GM23338 (cell line): ENCODE data around the gene PARVB. TPM values are rescaled to one million over a fixed set of nuclear protein-coding genes. Genes with fewer than 3 reads are reported as not detected.

ENCODE experiments used
- ATAC-seq: fragments of 200-7000 bp; cut with Tn5 transposase; 3 replicates; pipeline ENCODE4 v1.9.1; 2020
- DNase-seq: peaks from one replicate; pipeline ENCODE4 v3.0.0-alpha.2; 2015; ENCODE audit warnings: low spot score
- H2AFZ ChIP-seq: fragments of 200-600 bp; sonication (generic); 2 replicates; pipeline ENCODE4 v1.8.0; 2016; ENCODE audit warnings: antibody characterized with exemption, mild to moderate bottlenecking, moderate library complexity
- H3F3A ChIP-seq: fragments of 200-600 bp; sonication (generic); replicated peaks from 2 replicates; pipeline ENCODE4 v1.8.0; 2017; ENCODE audit warnings: antibody characterized with exemption, mixed run types, low read depth
- H3K27ac ChIP-seq: fragments of 200-600 bp; sonication (generic); 2 replicates; pipeline ENCODE4 v1.6.1; 2016; ENCODE audit warnings: low read depth
- H3K27me3 ChIP-seq: fragments of 200-600 bp; sonication (generic); 2 replicates; pipeline ENCODE4 v1.8.0; 2016; ENCODE audit warnings: mild to moderate bottlenecking, mixed run types, moderate library complexity; ENCODE audit not compliant: insufficient read depth
- H3K36me3 ChIP-seq: fragments of 200-600 bp; sonication (generic); 2 replicates; pipeline ENCODE4 v1.8.0; 2016; ENCODE audit warnings: mild to moderate bottlenecking; ENCODE audit not compliant: insufficient read depth
- H3K4me1 ChIP-seq: fragments of 200-600 bp; sonication (generic); 2 replicates; pipeline ENCODE4 v1.8.0; 2016; ENCODE audit warnings: mild to moderate bottlenecking, moderate library complexity; ENCODE audit not compliant: insufficient read depth
- H3K4me2 ChIP-seq: fragments of 200-600 bp; sonication (generic); 2 replicates; pipeline ENCODE4 v1.7.1; 2017; ENCODE audit warnings: mixed run types
- H3K4me3 ChIP-seq: fragments of 200-600 bp; sonication (generic); 2 replicates; pipeline ENCODE4 v1.6.1; 2016; ENCODE audit warnings: mixed run types
- H3K79me2 ChIP-seq: fragments of 200-600 bp; sonication (generic); replicated peaks from 2 replicates; pipeline ENCODE4 v1.8.0; 2017; ENCODE audit warnings: mild to moderate bottlenecking; ENCODE audit not compliant: insufficient read depth
- H3K9me2 ChIP-seq: fragments of 200-600 bp; sonication (generic); 2 replicates; pipeline ENCODE4 v1.8.0; 2017; ENCODE audit not compliant: insufficient read depth
- H4K20me1 ChIP-seq: fragments of 200-600 bp; sonication (generic); replicated peaks from 2 replicates; pipeline ENCODE4 v1.8.0; 2017; ENCODE audit warnings: mild to moderate bottlenecking; ENCODE audit not compliant: insufficient read depth
- H3K27ac Mint-ChIP-seq: 2 replicates; pipeline ENCODE4 v1.8.0; 2020; ENCODE audit warnings: inconsistent platforms, mild to moderate bottlenecking, moderate library complexity, mixed read lengths
- H3K27me3 Mint-ChIP-seq: 3 replicates; pipeline ENCODE4 v1.8.0; 2022; ENCODE audit warnings: low read depth, mild to moderate bottlenecking, moderate library complexity, mixed read lengths, inconsistent platforms; ENCODE audit not compliant: insufficient read depth, poor library complexity
- H3K36me3 Mint-ChIP-seq: 3 replicates; pipeline ENCODE4 v1.8.0; 2021; ENCODE audit warnings: low read depth, mild to moderate bottlenecking, inconsistent platforms, moderate library complexity, mixed read lengths
- H3K4me1 Mint-ChIP-seq: 3 replicates; pipeline ENCODE4 v1.8.0; 2020; ENCODE audit warnings: mild to moderate bottlenecking, inconsistent platforms, mixed read lengths
- H3K4me3 Mint-ChIP-seq: 3 replicates; pipeline ENCODE4 v1.8.0; 2021; ENCODE audit warnings: moderate library complexity, mild to moderate bottlenecking, inconsistent platforms, mixed read lengths
- H3K9me3 Mint-ChIP-seq: 3 replicates; pipeline ENCODE4 v1.8.0; 2020; ENCODE audit warnings: moderate library complexity, mild to moderate bottlenecking, inconsistent platforms, mixed read lengths
- CREB1 ChIP-seq: fragments of 250-450 bp; sonication (Bioruptor Pico); IDR thresholded peaks from 2 replicates; pipeline ENCODE4 v1.5.0; 2020; ENCODE audit warnings: low read depth, mild to moderate bottlenecking, moderate library complexity
- EZH2 ChIP-seq: fragments of 200-600 bp; sonication (generic); IDR thresholded peaks from one replicate; pipeline ENCODE4 v1.8.0; 2017; ENCODE audit warnings: antibody characterized with exemption, mild to moderate bottlenecking, low read depth; ENCODE audit not compliant: unreplicated experiment
- JUNB ChIP-seq: IDR thresholded peaks from one replicate; pipeline ENCODE4 v1.6.1; 2016; ENCODE audit warnings: antibody characterized with exemption; ENCODE audit not compliant: unreplicated experiment
- POLR2AphosphoS5 ChIP-seq: IDR thresholded peaks from 2 replicates; pipeline ENCODE4 v1.6.1; 2016; ENCODE audit warnings: antibody characterized with exemption, low read depth
- ZNF331 ChIP-seq: fragments of 250-450 bp; sonication (Bioruptor Pico); IDR thresholded peaks from 2 replicates; pipeline ENCODE4 v1.5.0; 2020; ENCODE audit warnings: low read depth, mild to moderate bottlenecking, moderate library complexity
- polyA plus RNA-seq: library from polyadenylated mRNA; unstranded; fragments of >200 nt; fragmentation: Nextera tagmentation; extraction: Ambion mirVana; gene quantifications from 2 replicates; pipeline ENCODE4 v1.2.1, GENCODE V29; 2016
- total RNA-seq: library from RNA; depleted of rRNA; stranded (reverse); fragments of >200 nt; shearing (Covaris generic); gene quantifications from 2 replicates; pipeline ENCODE4 v1.2.3, GENCODE V29; 2014
- TF ChIP-seq, protein P1 (sequence below): fragments of 250-450 bp; sonication (Bioruptor Pico); IDR thresholded peaks from 2 replicates; pipeline ENCODE4 v1.5.0; 2020; ENCODE audit warnings: mild to moderate bottlenecking, moderate library complexity
- TF ChIP-seq, protein P2 (sequence below), 2 experiments: fragments of 200-600 bp in 1 of 2; sonication (generic) in 1 of 2; conservative IDR thresholded peaks; 2 replicates each; pipeline versions ENCODE4 v1.5.1 to v1.6.1; 2016 to 2017; ENCODE audit warnings: antibody characterized with exemption in 2 of 2, low read depth in 2 of 2, mild to moderate bottlenecking in 2 of 2, moderate library complexity in 1 of 2

Gene PARVB
- total and polyA plus RNA-seq, 2 experiments from 2014 or later, result 4.3 to 7.7 TPM

DNA sequence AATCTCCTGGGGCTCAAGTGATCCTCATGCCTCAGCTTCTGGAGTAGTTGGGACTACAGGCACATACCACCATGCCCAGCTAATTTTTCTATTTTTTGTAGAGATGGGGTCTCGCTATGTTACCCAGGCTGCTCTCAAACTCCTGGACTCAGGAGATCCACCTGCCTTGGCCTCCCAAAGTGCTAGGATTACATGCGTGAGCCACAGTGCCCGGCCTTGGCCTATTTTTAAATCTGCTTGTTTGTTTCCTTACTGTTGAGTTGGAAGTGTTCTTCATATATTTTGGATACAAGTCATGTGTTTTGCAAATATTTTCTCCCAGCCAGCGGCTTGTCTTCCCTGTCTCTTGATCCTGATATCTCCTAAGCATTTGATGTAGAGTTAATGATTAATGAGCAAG lies 5.0 kb downstream of the PARVB start (continued):
- TF ChIP-seq, protein P1, sequence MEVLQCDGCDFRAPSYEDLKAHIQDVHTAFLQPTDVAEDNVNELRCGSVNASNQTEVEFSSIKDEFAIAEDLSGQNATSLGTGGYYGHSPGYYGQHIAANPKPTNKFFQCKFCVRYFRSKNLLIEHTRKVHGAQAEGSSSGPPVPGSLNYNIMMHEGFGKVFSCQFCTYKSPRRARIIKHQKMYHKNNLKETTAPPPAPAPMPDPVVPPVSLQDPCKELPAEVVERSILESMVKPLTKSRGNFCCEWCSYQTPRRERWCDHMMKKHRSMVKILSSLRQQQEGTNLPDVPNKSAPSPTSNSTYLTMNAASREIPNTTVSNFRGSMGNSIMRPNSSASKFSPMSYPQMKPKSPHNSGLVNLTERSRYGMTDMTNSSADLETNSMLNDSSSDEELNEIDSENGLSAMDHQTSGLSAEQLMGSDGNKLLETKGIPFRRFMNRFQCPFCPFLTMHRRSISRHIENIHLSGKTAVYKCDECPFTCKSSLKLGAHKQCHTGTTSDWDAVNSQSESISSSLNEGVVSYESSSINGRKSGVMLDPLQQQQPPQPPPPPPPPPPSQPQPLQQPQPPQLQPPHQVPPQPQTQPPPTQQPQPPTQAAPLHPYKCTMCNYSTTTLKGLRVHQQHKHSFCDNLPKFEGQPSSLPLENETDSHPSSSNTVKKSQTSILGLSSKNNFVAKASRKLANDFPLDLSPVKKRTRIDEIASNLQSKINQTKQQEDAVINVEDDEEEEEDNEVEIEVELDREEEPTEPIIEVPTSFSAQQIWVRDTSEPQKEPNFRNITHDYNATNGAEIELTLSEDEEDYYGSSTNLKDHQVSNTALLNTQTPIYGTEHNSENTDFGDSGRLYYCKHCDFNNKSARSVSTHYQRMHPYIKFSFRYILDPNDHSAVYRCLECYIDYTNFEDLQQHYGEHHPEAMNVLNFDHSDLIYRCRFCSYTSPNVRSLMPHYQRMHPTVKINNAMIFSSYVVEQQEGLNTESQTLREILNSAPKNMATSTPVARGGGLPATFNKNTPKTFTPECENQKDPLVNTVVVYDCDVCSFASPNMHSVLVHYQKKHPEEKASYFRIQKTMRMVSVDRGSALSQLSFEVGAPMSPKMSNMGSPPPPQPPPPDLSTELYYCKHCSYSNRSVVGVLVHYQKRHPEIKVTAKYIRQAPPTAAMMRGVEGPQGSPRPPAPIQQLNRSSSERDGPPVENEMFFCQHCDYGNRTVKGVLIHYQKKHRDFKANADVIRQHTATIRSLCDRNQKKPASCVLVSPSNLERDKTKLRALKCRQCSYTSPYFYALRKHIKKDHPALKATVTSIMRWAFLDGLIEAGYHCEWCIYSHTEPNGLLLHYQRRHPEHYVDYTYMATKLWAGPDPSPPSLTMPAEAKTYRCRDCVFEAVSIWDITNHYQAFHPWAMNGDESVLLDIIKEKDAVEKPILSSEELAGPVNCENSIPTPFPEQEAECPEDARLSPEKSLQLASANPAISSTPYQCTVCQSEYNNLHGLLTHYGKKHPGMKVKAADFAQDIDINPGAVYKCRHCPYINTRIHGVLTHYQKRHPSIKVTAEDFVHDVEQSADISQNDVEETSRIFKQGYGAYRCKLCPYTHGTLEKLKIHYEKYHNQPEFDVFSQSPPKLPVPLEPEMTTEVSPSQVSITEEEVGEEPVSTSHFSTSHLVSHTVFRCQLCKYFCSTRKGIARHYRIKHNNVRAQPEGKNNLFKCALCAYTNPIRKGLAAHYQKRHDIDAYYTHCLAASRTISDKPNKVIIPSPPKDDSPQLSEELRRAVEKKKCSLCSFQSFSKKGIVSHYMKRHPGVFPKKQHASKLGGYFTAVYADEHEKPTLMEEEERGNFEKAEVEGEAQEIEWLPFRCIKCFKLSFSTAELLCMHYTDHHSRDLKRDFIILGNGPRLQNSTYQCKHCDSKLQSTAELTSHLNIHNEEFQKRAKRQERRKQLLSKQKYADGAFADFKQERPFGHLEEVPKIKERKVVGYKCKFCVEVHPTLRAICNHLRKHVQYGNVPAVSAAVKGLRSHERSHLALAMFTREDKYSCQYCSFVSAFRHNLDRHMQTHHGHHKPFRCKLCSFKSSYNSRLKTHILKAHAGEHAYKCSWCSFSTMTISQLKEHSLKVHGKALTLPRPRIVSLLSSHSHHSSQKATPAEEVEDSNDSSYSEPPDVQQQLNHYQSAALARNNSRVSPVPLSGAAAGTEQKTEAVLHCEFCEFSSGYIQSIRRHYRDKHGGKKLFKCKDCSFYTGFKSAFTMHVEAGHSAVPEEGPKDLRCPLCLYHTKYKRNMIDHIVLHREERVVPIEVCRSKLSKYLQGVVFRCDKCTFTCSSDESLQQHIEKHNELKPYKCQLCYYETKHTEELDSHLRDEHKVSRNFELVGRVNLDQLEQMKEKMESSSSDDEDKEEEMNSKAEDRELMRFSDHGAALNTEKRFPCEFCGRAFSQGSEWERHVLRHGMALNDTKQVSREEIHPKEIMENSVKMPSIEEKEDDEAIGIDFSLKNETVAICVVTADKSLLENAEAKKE (CRISPR knock-in tag), result no peak
- TF ChIP-seq ZNF331 (CRISPR knock-in tag) (no peak), POLR2AphosphoS5 (no peak), CREB1 (no peak), JUNB (no peak)
- TF ChIP-seq, protein P2, sequence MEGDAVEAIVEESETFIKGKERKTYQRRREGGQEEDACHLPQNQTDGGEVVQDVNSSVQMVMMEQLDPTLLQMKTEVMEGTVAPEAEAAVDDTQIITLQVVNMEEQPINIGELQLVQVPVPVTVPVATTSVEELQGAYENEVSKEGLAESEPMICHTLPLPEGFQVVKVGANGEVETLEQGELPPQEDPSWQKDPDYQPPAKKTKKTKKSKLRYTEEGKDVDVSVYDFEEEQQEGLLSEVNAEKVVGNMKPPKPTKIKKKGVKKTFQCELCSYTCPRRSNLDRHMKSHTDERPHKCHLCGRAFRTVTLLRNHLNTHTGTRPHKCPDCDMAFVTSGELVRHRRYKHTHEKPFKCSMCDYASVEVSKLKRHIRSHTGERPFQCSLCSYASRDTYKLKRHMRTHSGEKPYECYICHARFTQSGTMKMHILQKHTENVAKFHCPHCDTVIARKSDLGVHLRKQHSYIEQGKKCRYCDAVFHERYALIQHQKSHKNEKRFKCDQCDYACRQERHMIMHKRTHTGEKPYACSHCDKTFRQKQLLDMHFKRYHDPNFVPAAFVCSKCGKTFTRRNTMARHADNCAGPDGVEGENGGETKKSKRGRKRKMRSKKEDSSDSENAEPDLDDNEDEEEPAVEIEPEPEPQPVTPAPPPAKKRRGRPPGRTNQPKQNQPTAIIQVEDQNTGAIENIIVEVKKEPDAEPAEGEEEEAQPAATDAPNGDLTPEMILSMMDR (conservative IDR thresholded peaks at IDR 0.05; ENCODE audit: low read depth in 2 of 2), result no peak

DNA sequence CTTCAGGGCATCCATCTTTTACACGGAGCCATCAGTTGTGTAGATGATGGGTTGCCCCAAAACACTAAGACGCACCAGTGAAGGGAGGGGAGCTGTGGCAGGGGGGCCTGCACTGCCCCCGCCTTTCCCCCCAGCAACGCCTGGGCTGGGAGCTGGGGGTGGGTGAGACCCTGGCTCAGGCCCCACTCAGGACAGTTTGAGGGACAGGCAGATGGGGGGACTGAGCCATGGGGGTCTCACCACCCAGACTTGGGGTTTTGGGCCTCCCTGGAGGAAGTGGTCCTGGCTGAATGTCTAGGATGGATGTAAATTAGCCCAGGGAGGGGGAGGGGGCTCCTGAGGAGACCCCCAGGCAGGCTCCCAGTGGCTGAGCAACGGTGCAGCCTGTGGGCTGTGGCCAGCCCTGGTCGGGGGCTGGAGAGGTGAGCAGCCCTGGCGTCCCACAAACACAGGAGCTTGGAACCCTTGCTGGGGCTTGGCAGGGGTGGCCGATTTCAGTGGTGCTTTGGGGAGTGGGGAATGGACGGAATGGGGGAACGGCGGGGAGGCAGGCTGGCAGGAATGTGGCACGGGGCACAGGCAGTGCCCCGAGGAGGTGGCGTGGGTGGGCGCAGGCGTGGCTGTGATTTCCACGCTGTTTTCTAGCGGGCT lies 6.1 kb downstream of the PARVB start:
- ATAC-seq, result no peak
- no peaks in the 10 kb centered on the region for H3K36me3 Mint-ChIP-seq
- DNase-seq, result no peak
- peaks cover 14% of the 10 kb centered on the region; the same call in 1 of the 2 replicates for H3K4me1 ChIP-seq
- H3K36me3 ChIP-seq, result no peaks in the 10 kb centered on the region
- H3K27ac ChIP-seq, result no peak overlapping the region
- peaks cover 22% of the 10 kb centered on the region for H3K4me1 Mint-ChIP-seq
- no peaks in the 10 kb centered on the region for H3F3A ChIP-seq
- peaks cover 10% of the 10 kb centered on the region for H3K27me3 Mint-ChIP-seq
- no peak overlapping the region for H3K4me2 ChIP-seq
- no peak overlapping the region for H3K4me3 Mint-ChIP-seq
- H3K9me2 ChIP-seq, result no peaks in the 10 kb centered on the region
- H4K20me1 ChIP-seq, result no peaks in the 10 kb centered on the region
- H3K27me3 ChIP-seq, result no peaks in the 10 kb centered on the region
- H3K79me2 ChIP-seq, result peaks cover 8% of the 10 kb centered on the region; the same call in 1 of the 2 replicates
- H2AFZ ChIP-seq, result no peak overlapping the region
- H3K9me3 Mint-ChIP-seq, result no peaks in the 10 kb centered on the region
- H3K4me3 ChIP-seq, result no peak overlapping the region
- H3K27ac Mint-ChIP-seq, result no peak overlapping the region
- no peak for TF ChIP-seq ZNF331 (CRISPR knock-in tag)
- TF ChIP-seq EZH2, result no peak
- TF ChIP-seq POLR2AphosphoS5, result no peak
- TF ChIP-seq, protein P1 (CRISPR knock-in tag), result no peak
